Fibroblast of skin of back (primary cell): ENCODE data around the gene SYS1.

Source experiments
- DNase-seq: peaks from one replicate; pipeline ENCODE4 v3.0.0-alpha.2; 2013

SYS1 gene

GRCh38 chr20:45391559-45391958, 28.6 kb downstream of the SYS1 start:
- no peak for DNase-seq

- DNase-seq: peak; percentile 13
These were observed 29.8 kb downstream of the SYS1 start for GRCh38 chr20:45392733-45393132.

- DNase-seq: no peak
These were observed 31.5 kb downstream of the SYS1 start for GRCh38 chr20:45394221-45395113.

GRCh38 chr20:45395114-45395415, 32.1 kb downstream of the SYS1 start:
- no peak for DNase-seq

GRCh38 chr20:45399018-45399417, 36.1 kb downstream of the SYS1 start:
- DNase-seq: no peak

GRCh38 chr20:45400346-45401031, 37.5 kb downstream of the SYS1 start:
- no peak for DNase-seq

- DNase-seq: no peak
These were observed 40.0 kb downstream of the SYS1 start for GRCh38 chr20:45402946-45403345.

GRCh38 chr20:45404438-45404837, 41.5 kb downstream of the SYS1 start:
- no peak for DNase-seq

GRCh38 chr20:45405571-45406259, 42.8 kb downstream of the SYS1 start:
- DNase-seq: peak; percentile 33

GRCh38 chr20:45406260-45407066, 43.5 kb downstream of the SYS1 start:
- DNase-seq: peak; percentile 70

GRCh38 chr20:45407067-45407745, 44.2 kb downstream of the SYS1 start:
- DNase-seq: peak; percentile 51

- no peak for DNase-seq
These were observed 45.1 kb downstream of the SYS1 start, which contains the start of gene DBNDD2 for GRCh38 chr20:45407783-45408645. Gene DBNDD2 (plus strand): TSS chr20:45408289. CDS start chr20:45408468, 179 bp downstream.

- DNase-seq: no peak
These were observed 45.8 kb downstream of the SYS1 start for GRCh38 chr20:45408646-45409213.

GRCh38 chr20:45409521-45410272, 46.7 kb downstream of the SYS1 start:
- no peak for DNase-seq

GRCh38 chr20:45410887-45411286, 47.9 kb downstream of the SYS1 start:
- DNase-seq: no peak

- no peak for DNase-seq
These were observed 49.7 kb downstream of the SYS1 start for GRCh38 chr20:45412653-45413052.

GRCh38 chr20:45413479-45413878, 50.5 kb downstream of the SYS1 start:
- no peak for DNase-seq

- DNase-seq: peak; percentile 84
These were observed 53.1 kb downstream of the SYS1 start, which contains the start of gene PIGT for GRCh38 chr20:45415822-45416637. Gene PIGT (plus strand): TSS chr20:45416141. CDS start chr20:45416157, 16 bp downstream.

- DNase-seq: no peak
These were observed 54.0 kb downstream of the SYS1 start for GRCh38 chr20:45416917-45417316.
